NCI-H2171 treated with DMSO at 0.1 percent for 48 hours (cell line): ENCODE data around the gene NBPF26.
"Not testable (repeated sequence)": the region's sequence is repeated elsewhere in the genome, so short reads cannot be mapped to it uniquely, and the experiment has no call there.

ENCODE experiments used
- DNase-seq: peaks from one replicate; lab custom pipeline; 2025; lab: John Stamatoyannopoulos, UW

The NBPF26 gene

DNA sequence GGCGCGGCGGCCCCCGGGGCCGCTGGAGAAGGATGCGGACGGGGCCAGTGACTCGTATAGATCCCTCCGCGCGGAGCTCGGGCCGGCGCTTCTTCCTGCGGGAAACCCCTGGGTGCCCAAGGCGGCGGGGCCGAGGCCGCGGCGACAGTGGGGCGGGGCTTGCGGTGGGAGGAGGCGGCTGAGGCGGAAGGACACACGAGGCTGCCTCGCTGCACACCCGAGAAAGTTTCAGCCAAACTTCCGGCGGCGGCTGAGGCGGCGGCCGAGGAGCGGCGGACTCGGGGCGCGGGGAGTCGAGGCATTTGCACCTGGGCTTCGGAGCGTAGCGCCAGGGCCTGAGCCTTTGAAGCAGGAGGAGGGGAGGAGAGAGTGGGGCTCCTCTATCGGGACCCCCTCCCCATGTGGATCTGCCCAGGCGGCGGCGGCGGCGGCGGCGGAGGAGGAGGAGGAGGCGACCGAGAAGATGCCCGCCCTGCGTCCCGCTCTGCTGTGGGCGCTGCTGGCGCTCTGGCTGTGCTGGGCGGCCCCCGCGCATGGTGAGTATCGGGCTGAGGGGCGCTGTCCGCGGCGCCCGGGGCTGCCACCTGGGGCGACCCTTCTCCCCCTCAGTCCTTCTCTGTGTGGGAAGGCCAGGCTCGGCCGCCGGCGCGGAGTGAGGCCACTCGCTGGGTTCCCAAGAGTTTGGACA lies at the start of gene NBPF26:
Gene NBPF26 (plus strand): TSS at position 231 of the 688 bp plus-strand sequence.
- not testable (repeated sequence) for DNase-seq

DNA sequence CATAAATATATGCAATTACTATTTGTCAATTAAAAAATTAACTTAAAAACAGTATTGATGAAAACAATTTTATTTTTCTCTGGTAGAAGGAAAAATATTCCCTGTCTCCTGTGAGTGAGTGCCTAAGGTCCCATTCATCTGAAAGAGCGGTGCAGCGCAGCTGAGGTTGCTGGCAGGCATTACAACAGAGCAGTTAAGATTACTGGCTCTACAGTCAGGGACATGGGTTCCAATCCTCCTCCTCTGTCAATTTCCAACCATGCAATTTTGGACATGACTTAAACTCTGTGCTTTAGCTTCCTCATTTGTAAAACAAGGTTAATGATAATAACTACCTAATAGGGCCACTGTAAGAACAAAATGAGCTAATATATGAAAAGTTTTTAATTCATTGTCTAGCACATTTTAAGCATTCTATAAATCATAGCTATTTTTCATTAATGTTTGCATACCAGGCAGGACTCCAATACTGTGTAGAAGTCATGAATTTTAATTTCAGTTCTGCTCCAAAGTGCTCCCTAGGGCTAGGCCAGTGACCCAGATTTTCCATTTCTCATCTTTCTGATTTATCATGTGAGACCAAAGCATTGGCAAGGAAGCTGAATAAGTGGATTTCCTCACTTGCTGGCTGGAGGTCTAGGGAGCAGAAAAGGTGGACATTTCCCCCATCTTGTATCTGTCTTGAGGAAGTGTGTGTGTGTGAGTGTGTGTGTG lies 43.5 kb upstream of the NBPF26 start:
- not testable (repeated sequence) for DNase-seq

DNA sequence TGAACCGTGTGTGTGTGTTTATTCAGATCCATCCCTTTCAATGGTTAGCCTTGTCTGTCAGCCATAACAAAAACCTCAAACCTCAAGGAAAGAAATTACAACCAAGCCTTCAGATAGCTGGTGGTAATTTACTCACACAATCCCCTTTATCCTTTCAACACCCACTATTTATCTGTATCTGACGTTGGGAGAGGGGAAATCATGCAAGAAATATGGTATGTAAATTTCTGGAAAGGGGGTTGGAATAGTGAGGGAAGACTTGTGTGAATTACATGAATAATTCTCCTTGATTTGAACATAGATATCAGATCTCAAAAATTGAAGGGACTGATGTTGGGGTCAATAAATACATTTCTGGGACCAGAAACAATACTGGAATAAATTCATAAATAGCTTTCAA lies 42.8 kb upstream of the NBPF26 start:
- DNase-seq: not testable (repeated sequence)

DNA sequence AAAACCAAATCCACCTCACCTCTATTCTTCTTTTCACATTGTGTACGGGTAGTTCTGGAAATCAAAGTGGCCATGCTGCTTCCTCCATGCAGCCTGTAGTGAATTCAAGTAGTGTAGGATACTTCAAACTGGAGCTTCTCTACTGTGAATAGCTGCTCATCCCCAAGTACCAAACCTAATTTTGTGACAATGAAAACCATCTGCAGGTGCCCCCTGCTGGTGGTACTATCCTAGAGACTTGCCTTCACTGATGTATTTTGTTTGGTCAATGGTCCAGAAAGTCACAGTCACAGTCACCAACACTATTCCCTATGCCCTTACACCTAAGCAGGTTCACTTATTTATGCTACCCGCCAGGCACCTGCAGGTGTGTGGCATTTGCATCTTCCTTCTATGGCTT lies 39.3 kb upstream of the NBPF26 start:
- DNase-seq: not testable (repeated sequence)

DNA sequence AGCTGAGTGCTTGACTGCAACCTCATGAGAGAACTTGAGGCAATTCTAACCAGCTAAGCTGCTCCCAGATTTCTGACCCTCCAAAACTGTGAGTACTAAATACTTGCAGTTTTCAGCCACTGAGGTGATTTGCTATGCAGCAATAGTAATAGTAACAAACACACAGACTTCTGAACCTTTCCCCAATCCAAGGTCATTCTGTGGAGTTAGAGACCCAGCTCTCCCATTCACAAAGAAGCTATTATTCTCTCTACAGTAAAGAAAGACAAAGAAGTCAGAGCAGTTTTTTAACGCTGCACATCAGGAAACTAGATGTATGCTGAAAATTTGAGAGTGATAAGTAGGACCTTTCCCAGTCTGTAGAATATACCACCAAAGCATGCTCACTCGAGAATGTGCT lies 38.1 kb upstream of the NBPF26 start:
- DNase-seq: not testable (repeated sequence)

DNA sequence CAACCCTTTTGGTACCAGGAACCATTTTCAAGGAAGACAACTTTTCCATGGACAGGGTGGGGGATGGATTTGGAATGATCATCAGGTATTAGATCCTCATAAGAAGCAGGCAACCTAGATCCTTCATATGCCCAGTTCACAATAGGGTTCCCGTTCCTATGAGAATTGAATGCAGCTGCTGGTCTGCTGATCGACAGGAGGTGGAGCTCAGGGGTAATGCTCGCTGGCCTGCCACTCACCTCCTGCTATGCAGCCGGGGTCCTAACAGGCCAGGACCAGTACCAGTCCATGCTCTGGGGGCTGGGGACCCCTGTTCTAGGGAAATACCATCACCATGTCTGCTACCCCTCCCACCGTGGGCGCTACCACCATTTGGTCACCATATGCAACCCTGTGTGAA lies 36.5 kb upstream of the NBPF26 start:
- DNase-seq: not testable (repeated sequence)

DNA sequence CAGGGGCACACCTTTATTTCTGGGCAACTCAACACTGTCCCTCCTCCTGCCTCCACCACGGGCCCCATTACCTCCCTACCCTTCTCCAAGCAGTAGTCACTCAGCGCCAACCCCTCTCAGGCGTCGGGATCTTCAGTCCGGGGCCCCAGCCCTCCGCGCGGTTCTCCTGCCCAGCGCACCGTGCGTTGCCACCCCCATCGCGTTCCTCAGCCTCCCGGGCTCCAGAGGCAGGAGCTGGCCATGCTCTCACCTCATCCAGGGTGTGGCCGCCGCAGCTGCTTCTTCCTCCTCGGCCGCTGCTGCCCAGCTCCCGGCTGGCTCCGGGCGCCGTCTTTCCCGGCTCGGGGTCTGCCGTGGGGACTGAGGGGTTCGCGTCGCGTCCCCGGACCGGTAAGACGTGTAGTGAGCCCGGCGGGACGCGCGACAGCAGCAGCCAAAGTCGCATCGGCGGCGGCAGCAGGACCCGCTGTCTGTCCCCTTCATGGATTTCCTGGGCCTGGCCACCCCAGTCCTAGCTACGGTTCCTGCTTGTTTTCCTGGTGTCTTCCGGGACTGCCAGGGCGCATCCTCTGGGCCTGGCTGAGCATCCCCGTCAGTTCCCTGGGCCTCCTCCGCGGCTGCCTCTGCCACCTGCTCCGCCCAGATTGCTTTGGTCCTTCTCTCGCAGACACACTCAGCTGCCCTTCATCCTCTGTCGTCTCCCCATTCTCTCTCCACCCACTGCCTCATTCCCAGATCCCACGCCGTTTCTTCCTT lies 22.8 kb upstream of the NBPF26 start:
- not testable (repeated sequence) for DNase-seq

DNA sequence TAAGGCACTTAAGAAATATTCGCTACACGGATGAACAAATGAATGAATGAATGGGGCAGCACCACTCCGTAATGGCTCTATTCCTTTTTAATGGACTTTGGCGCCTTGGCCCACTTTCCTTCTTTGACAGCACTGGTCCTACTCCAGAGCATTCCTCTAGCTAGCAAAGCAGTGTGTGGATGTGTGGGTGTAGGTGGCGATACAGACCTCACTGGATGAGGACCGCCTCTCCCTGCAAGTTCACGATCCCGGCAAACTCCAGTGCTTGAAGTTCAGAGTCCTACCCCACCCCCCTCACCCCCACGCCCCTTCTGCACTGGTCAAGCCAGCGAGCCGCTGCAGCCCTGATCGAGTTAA lies 409 bp upstream of the NBPF26 start:
- DNase-seq: not testable (repeated sequence)

DNA sequence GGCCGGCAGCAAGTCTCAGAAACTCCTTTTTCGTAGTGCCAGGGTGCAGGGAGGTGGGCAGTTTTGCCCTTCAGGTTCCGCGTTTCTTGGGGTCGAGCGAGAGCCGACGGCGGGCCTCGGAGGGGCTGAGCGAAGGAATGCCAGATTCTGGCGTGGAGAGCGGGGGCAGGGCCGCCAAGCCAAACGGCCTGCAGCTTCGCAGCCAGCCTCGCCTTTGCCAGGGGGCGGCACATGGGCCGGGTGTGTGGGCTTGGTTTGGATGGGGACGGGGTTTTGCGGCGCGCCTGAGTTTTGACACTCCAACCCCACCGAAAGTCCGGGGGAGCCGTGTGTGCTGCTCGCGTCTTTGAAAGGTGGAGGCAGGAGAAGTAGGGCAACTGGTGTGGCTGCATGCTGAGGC lies 762 bp downstream of the NBPF26 start:
- not testable (repeated sequence) for DNase-seq

DNA sequence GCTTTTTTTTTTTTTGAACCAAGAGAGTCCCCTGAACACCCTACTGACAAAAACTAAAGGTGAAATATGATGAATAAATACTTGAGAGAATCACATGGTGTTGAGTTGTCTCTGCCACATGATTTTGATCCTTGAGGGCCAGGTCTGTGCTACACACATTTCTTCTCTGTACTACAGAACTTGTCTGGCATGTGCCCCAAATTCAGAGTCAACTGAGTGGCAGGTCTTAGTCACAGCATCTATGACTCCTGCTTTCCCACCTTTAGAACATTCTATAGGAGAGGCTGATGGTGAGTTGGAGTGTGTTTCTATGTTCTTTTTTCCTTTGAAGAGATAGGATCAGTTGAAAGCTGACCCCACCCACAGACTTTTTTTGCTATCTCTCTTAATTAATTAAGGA lies 5.1 kb downstream of the NBPF26 start:
- DNase-seq: not testable (repeated sequence)

DNA sequence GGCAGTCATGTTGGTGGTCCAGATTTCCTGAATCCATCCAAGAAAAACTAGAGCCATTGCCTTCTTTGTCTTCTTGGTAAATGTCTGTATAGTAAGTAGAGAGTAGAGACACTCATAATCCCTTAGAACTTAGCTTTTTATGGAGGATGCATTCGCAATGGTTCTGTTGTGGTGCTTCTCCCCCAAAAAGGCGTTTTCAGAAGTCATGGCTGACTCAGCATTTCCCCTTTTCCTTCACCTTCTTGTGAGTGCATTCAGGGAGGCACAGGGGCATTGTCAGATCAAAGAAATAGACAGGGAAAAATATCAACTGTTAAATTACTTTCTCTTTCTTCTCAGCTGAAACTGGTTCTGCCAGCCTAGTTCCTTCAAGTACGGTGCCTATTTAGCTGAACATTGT lies 45.3 kb downstream of the NBPF26 start:
- DNase-seq: not testable (repeated sequence)

DNA sequence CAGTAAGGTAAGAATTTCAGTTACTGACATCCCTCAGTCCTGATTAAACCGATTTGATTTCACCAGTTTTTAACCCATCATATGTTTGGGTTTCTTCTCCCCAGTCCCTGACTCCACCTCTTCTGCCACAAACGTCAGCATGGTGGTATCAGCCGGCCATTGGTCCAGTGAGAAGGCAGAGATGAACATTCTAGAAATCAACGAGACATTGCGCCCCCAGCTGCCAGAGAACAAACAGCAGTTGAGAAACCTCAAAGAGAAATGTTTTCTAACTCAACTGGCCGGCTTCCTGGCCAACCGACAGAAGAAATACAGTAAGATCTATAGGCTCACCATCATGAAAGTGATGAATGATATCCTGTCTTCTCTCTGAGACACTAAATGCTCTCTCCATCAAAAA lies 81.7 kb downstream of the NBPF26 start:
- not testable (repeated sequence) for DNase-seq

DNA sequence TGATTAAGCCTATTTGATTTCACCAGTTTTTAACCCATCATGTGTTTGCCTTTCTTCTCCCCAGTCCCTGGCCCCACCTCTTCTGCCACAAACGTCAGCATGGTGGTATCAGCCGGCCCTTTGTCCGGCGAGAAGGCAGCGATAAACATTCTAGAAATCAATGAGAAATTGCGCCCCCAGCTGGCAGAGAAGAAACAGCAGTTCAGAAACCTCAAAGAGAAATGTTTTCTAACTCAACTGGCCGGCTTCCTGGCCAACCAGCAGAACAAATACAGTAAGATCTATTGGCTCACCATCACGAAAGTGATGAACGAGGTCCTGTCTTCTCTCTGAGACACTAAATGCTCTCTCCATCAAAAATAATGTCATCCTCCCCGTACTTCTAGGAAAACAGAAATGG lies 88.1 kb downstream of the NBPF26 start:
- not testable (repeated sequence) for DNase-seq

DNA sequence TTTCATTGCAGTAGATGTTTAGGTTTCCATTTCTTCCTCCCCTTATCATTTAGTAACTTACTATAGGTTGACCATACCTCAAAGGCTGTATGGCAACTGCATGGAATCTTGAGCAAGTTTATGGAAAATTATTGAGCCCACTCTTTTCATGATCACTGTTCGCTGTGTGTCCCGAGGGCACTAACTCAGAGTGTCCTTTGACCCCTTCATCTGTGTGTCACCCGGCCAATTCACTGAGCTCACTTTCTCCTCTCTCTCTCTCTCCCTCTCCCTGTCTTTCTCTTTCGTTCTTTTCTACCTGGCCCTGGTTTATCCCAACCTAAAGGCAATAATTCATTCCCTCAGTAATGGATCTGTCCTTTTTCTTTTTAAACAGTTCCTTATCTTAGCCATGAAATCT lies 101.3 kb downstream of the NBPF26 start:
- not testable (repeated sequence) for DNase-seq

DNA sequence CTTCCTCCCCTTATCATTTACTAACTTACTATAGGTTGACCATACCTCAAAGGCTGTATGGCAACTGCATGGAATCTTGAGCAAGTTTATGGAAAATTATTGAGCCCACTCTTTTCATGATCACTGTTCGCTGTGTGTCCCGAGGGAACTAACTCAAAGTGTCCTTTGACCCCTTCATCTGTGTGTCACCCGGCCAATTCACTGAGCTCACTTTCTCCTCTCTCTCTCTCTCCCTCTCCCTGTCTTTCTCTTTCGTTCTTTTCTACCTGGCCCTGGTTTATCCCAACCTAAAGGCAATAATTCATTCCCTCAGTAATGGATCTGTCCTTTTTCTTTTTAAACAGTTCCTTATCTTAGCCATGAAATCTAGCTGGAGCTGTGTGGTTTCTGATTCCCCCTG lies 102.9 kb downstream of the NBPF26 start:
- not testable (repeated sequence) for DNase-seq

DNA sequence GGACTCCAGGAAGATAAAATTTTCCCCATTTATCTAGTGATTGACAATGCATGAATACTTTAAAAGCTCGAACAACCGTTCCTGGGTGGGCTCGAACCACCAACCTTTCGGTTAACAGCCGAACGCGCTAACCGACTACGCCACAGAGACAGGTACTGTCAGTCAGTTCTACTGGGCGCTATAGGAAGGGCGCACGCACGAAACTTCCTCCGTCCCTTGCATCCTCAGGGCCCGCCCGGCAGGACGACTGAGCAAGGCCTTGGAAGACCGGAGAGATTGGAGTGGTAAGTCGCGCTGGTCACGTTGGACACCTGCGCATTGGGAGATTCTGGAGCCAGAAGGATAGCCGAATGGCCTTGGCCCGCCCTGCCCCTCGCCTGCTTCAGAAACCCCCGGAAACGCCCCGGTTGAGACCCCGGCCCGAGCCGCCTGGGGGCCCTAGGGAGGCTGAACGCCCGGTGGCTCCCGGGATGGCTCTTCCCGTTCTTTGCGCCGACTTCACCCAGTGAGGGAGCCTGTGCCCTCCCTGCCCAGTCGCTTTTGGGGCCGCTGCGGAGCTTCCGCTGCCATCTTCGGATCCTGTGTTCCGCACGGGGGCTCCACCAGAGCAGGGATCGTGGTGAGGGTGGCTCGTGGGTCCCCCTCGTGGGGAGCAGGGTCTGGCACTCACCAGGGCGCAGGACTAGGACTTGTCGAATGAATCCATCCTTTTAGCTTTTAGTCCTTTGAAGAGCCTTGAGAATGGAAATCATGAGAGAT lies 120.6 kb downstream of the NBPF26 start:
- not testable (repeated sequence) for DNase-seq

DNA sequence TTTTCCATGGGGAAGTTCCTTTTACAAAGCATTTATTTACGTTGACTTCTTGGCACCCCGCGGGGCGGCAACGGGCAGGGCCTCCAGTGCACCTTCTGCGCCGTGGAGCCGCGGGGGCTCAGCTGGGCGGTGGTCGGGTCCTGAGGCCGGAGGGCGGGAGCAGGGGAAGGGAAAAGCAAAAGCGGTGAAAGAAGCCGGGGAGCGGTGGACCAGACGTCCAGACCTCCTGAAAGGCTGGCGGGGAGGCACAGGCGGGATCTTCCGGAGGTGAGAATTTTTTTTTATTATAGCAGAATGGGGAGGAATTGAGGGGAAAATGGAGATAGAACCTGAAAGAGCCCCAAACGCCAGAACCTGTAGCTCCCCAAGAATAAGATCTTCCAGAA lies 121.2 kb downstream of the NBPF26 start:
- not testable (repeated sequence) for DNase-seq

DNA sequence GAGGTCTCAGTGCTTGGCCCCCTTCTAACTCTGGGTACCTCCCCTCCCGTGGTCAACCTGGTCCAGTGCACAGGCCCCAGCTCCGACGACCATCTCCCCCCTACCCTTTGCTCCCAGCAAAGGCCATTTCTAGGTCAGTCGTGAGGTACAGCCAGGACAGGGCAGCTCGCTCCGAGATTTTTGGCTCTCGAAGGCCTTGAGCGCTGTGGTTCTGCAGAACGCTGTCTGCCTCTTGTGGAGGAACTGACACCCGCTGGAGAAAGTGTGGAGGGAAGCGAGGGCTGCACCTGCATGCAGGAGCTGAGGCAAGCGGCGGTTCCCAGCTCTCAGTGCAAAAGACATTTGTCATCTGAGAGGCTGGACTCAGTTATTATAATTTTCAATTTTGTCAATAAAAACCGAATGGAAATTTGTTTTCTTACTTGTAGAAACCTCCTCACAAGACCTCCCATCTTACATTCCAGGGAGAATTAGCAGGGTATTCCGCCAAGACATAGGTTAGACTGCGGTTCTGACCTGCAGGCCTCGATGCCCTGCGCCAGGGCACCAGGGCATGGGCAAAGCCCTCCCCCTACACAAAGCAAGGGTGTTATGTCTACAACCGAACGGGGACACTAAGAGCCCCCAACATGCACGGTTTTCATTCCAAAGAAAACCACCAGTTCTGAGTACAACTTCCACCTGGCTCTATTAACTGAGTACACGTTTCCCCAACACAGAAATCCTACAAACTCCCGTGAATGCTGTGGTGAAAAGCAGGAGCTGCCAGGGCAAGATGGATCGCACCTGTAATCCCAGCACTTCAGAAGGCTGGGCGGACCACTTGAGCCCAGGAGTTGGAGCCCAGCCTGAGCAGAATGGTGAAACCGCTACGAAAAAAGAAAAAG lies 125.9 kb downstream of the NBPF26 start:
- DNase-seq: not testable (repeated sequence)

DNA sequence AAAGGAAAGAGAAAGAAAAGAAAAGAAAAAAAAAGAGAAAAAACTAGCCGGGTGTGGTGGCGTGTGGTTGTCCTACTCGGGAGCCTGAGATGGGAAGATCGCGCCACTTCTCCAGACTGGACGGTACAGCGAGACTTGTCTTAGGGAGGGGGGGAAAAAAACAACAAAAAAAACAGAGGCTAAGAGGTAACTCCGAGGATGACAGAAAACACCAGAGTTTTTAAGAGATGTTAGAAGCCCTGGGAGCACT lies 126.5 kb downstream of the NBPF26 start:
- not testable (repeated sequence) for DNase-seq

DNA sequence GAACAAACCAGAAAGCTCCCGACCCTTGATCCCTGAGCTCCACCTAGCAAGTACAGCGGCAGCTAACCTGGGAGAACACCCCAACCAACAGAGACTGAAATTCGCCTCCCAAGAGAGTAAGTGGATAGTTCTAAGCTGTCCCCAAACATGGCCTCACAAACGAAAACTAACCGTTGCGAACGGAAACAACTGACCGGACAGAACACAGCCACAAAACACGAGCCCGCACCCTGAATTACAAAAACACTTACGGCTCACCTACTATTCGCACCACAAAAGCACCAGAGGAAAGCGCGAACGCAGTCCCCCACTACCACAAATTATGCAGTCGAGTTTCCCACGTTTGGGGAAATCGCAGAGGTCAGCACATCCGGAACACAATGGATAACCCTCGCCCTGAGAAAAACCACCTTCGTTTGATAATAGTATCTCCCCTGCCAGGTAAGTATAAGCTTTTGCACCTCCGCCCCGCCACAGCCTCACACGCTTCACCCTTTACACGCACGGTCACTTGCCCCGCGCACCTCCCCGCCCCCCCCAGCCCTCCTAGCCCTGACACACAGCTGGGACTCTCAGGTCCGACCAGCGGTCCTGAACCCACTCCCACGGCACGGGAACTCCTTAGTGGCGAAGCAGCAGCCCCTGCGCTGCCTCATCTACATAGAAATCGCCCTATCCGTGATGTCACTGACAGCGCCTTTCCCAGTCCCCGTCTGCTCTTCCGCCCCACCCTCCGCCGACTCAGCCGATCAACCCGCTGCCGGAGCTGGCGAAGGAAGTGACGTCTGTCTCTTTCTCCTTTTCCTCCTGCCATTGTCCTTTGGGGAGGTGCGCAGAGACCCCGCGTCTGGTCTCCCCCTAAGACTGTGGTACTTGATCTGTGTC lies 127.0 kb downstream of the NBPF26 start:
- DNase-seq: peak; percentile 61
